Measurements from ENCODE around the gene CBFA2T2. TPM values are rescaled to one million over a fixed set of nuclear protein-coding genes. Genes with fewer than 3 reads are reported as not detected.
"Not testable (repeated sequence)": the region's sequence is repeated elsewhere in the genome, so short reads cannot be mapped to it uniquely, and the experiment has no call there.

Gene CBFA2T2
- polyA plus RNA-seq (2014; cell fraction: cytosol; rRNA removed): 19.0 and 21.5 TPM in 2 replicates
- polyA plus RNA-seq (2014; cell fraction: nucleus; rRNA removed): 24.4 and 43.8 TPM in 2 replicates

- DNase-seq (ENCODE audit: low spot score): no peak
These were observed at the start of gene CBFA2T2 for GRCh38 chr20:33490023-33490933. CBFA2T2 (plus strand) TSS chr20:33490096; CDS start chr20:33490268, 172 bp downstream.

- DNase-seq (ENCODE audit: low spot score): not testable (repeated sequence)
These were observed 49.3 kb upstream of the CBFA2T2 start for GRCh38 chr20:33440562-33440961.

GRCh38 chr20:33441142-33441955 is 48.5 kb upstream of the CBFA2T2 start:
- no peak for DNase-seq (ENCODE audit: low spot score)

- no peak for DNase-seq (ENCODE audit: low spot score)
These were observed 47.5 kb upstream of the CBFA2T2 start for GRCh38 chr20:33442136-33443005.

GRCh38 chr20:33443006-33443511 is 46.8 kb upstream of the CBFA2T2 start:
- DNase-seq (ENCODE audit: low spot score): no peak

- peak; percentile 89 for DNase-seq (ENCODE audit: low spot score)
These were observed 46.2 kb upstream of the CBFA2T2 start, which contains the start of gene SNTA1 for GRCh38 chr20:33443512-33444239. SNTA1 (minus strand) TSS chr20:33443763; CDS start chr20:33443620, 143 bp downstream.

GRCh38 chr20:33444797-33445560 is 44.9 kb upstream of the CBFA2T2 start:
- DNase-seq (ENCODE audit: low spot score): no peak

GRCh38 chr20:33445881-33446625 is 43.8 kb upstream of the CBFA2T2 start:
- DNase-seq (ENCODE audit: low spot score): no peak

- no peak for DNase-seq (ENCODE audit: low spot score)
These were observed 39.0 kb upstream of the CBFA2T2 start for GRCh38 chr20:33450867-33451266.

- peak; percentile 89 for DNase-seq (ENCODE audit: low spot score)
These were observed 32.8 kb upstream of the CBFA2T2 start for GRCh38 chr20:33456916-33457642.

GRCh38 chr20:33459599-33459998 is 30.3 kb upstream of the CBFA2T2 start:
- DNase-seq (ENCODE audit: low spot score): no peak

- DNase-seq (ENCODE audit: low spot score): no peak
These were observed 29.2 kb upstream of the CBFA2T2 start for GRCh38 chr20:33460711-33461110.

GRCh38 chr20:33463332-33464101 is 26.4 kb upstream of the CBFA2T2 start:
- no peak for DNase-seq (ENCODE audit: low spot score)

GRCh38 chr20:33464759-33465158 is 25.1 kb upstream of the CBFA2T2 start:
- DNase-seq (ENCODE audit: low spot score): not testable (repeated sequence)

- peak; percentile 68 for DNase-seq (ENCODE audit: low spot score)
These were observed 24.2 kb upstream of the CBFA2T2 start for GRCh38 chr20:33465481-33466302.

- DNase-seq (ENCODE audit: low spot score): no peak
These were observed 23.6 kb upstream of the CBFA2T2 start for GRCh38 chr20:33466303-33466646.
